GM12873 (cell line): ENCODE measurements around the gene AGBL1.

Source experiments
- TF ChIP-seq, protein P1 (sequence below): IDR thresholded peaks from 2 replicates; pipeline ENCODE4 v1.5.1; 2012; ENCODE audit warnings: low read depth, mild to moderate bottlenecking, moderate library complexity, low read length, control low read depth; ENCODE audit not compliant: insufficient read depth; ENCODE audit errors: missing control alignments

The AGBL1 gene

DNA sequence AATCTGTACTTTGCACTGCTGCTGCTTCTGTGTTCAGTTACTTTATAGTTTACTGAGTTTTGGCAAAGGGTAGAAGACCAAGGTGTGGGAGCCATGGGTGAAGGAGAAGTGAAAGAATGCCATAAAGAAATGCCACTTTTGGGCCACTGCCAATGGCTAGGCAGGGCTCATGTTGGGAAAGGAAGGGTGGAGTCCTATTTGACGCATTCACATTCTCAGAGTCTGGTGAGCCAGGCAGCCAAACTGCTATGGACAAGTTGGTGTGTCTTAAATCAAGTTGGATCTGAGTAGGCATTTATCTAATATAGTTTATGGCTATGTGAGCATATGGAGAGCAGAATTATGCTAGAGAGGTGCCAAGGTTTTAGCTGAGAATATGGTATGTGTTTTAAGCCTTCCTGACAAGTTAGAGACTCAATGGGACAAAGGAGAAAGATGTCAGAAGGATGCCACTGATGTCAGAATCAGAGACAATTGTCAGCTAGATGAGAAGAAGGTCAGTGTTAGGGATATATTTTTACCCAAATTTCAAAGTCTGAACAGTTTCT is 296.1 kb downstream of the AGBL1 start:
- TF ChIP-seq, protein P1, sequence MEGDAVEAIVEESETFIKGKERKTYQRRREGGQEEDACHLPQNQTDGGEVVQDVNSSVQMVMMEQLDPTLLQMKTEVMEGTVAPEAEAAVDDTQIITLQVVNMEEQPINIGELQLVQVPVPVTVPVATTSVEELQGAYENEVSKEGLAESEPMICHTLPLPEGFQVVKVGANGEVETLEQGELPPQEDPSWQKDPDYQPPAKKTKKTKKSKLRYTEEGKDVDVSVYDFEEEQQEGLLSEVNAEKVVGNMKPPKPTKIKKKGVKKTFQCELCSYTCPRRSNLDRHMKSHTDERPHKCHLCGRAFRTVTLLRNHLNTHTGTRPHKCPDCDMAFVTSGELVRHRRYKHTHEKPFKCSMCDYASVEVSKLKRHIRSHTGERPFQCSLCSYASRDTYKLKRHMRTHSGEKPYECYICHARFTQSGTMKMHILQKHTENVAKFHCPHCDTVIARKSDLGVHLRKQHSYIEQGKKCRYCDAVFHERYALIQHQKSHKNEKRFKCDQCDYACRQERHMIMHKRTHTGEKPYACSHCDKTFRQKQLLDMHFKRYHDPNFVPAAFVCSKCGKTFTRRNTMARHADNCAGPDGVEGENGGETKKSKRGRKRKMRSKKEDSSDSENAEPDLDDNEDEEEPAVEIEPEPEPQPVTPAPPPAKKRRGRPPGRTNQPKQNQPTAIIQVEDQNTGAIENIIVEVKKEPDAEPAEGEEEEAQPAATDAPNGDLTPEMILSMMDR, result no peak

DNA sequence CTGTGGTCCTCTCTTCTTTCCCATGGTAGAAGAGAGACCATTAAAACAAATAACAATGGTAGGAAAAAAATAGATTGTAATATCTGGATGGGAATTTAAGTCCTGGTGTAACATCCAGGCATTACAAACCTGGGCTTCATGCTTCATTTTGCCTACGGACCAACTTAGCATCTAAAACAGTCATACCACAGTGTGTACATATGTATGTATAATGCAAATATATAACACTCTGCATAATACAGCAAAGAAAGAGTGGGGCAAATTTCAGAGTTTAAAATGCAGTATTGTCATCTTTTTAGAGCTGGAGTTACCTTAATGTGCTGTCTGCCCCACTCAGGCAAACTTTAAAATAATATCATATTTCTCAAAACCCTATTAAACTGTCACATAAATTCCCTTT is 298.2 kb downstream of the AGBL1 start:
- TF ChIP-seq, protein P1, result no peak

DNA sequence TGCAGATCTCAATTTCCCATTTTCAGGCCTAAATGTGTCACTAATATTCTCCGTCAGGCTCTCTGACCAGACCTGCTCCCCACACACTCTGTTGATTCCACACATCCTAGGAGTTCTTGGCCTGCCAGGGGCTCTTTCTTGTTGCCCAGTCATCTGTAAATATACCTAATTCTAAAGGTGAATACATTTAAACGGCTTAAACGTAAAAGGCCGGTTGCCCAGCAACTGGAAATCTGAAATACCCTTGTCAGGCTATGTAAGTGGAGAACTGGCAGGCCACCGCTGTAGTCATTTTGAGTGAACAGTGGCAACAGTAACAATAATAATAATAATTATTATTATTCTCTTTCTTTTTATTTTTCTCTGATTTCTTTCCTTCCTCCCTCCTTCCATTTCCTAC is 302.7 kb downstream of the AGBL1 start:
- TF ChIP-seq, protein P1, result no peak

DNA sequence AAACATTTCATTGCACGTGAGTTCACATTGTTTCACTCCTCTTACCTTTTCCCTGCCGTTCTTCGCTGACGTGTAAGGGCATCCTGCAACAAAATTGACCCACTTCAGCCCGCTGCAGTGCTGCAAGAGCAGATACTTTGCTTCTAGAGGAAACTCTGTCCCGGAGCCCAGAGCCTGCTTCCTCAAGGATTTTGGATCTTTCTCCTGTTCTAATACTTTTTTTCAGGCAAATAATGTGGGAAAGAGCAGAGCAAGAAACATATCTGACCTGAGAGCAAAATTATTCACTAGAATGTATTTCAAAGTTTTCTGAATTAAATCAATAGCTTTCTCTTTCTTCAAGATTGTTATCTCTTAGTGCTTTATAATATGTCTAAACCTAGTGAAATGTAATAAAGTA is 303.9 kb downstream of the AGBL1 start:
- TF ChIP-seq, protein P1, result no peak

DNA sequence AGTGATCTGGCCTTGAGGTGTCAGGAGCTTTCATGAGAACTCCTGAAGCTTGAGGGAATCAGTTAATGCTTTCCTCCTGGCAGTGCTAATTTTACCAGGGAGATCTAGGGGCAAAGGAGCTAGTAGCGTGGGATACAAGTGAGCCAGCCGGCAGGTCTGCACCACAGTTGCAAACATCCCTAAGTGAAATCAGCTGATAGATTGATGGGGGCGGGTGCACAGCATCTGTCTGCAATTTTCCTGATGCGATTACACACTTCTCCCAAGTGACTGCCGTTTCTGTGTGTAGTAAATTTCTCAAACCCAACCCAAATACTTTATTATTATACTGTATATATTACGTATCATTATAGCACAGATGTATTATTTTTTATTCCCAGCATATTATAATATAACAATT is 304.5 kb downstream of the AGBL1 start:
- TF ChIP-seq, protein P1, result no peak

DNA sequence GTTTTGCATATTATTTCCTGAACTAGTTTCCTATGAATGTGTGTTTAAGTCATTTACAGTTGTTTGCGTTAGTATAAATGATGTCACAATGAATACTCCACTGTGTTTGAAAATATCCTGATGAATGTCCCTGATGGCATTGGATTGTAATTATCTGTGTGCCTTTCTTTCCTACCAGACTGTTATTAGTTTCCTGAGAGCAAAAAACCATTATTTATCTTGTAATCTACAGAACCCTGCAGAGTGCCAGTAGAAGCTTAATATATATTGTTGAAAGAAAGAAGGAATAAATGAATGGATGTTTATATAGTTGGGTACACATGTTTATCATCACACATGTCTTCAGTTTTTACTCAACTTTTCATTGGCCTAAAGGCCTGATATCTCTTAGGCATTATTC is 312.6 kb downstream of the AGBL1 start:
- TF ChIP-seq, protein P1, result no peak

DNA sequence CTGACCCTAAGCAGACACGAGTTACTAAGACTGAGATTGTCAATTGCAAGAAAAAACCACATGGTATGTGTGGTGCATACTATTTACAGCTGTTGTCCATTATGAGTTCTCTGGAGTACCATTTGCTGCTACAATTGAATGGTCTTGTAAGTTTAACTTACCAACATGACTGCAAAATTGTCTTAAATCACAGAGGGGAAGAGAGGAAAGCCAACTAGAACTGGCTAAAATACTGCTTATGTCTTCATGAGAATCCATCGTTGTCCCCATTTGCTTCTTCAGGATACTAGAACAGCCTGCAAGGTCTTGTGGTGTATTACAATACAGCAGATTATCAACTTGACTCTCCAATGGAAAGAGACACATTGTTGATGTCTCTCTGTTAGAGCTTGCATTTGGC is 313.2 kb downstream of the AGBL1 start:
- TF ChIP-seq, protein P1, result no peak
